Panc1 (cell line): ENCODE measurements around the gene ANTXR1. TPM values are rescaled to one million over a fixed set of nuclear protein-coding genes. Genes with fewer than 3 reads are reported as not detected.
A peak's percentile ranks its signal among the peaks of the same experiment; 100 is the strongest.

Experiments used
- ATAC-seq: fragments of 200-7000 bp; cut with Tn5 transposase; 2 replicates; pipeline ENCODE4 v1.9.1; 2020; ENCODE audit warnings: mild to moderate bottlenecking, moderate library complexity
- BruUV-seq: library from RNA; stranded (reverse); fragments of 400-500 nt; replicated peaks from 2 replicates; lab custom pipeline; 2021; lab: Mats Ljungman, UMichigan
- CTCF ChIA-PET: fragments of 300-600 bp; sonication (Branson Sonifier 250); formaldehyde crosslinking; loops from one replicate; lab custom pipeline; 2022; ENCODE audit warnings: antibody characterized with exemption; lab: Charles Lee
- POLR2A ChIA-PET: fragments of 300-600 bp; sonication (Branson Sonifier 250); formaldehyde crosslinking; loops from one replicate; lab custom pipeline; 2022; ENCODE audit warnings: antibody characterized with exemption; lab: Charles Lee
- DNase-seq: peaks from one replicate; pipeline ENCODE4 v3.0.0-alpha.2; 2010; ENCODE audit warnings: low read depth, low spot score
- H3K27ac ChIP-seq: 2 replicates; pipeline ENCODE4 v1.5.1; 2011; ENCODE audit warnings: mild to moderate bottlenecking, low read length, inconsistent platforms
- H3K27me3 ChIP-seq: fragments of 200-500 bp; sonication (Bioruptor generic); 2 replicates; pipeline ENCODE4 v1.6.0; 2014; ENCODE audit warnings: low read length, inconsistent platforms; ENCODE audit not compliant: control insufficient read depth, insufficient read depth
- H3K36me3 ChIP-seq: fragments of 200-500 bp; sonication (Bioruptor generic); 2 replicates; pipeline ENCODE4 v1.5.1; 2014; ENCODE audit warnings: inconsistent platforms, mild to moderate bottlenecking, low read length, moderate library complexity; ENCODE audit not compliant: control insufficient read depth, insufficient read depth
- H3K4me1 ChIP-seq: 2 replicates; pipeline ENCODE4 v1.5.1; 2011; ENCODE audit warnings: inconsistent platforms, mild to moderate bottlenecking, low read length, moderate library complexity; ENCODE audit not compliant: control insufficient read depth, insufficient read depth
- H3K4me3 ChIP-seq, 2 experiments: 2 replicates each; pipeline ENCODE4 v1.5.1; 2011 to 2012; ENCODE audit warnings: low read depth in 2 of 2, low read length in 2 of 2, mild to moderate bottlenecking in 2 of 2, inconsistent platforms in 1 of 2, moderate library complexity in 1 of 2
- H3K9me3 ChIP-seq: fragments of 200-500 bp; sonication (Bioruptor generic); 2 replicates; pipeline ENCODE4 v1.5.1; 2014; ENCODE audit warnings: low read depth, mild to moderate bottlenecking, inconsistent platforms, low read length, moderate library complexity; ENCODE audit not compliant: control insufficient read depth, insufficient read depth
- CTCF ChIP-seq: fragments of 450-650 bp; IDR thresholded peaks from 2 replicates; pipeline ENCODE4 v1.5.1; 2017; ENCODE audit warnings: mild to moderate bottlenecking
- POLR2AphosphoS5 ChIP-seq: IDR thresholded peaks from 2 replicates; pipeline ENCODE4 v1.6.1; 2012; ENCODE audit warnings: mild to moderate bottlenecking, low read depth, low read length, moderate library complexity
- REST ChIP-seq, 2 experiments: IDR thresholded peaks; 2 replicates each; pipeline ENCODE4 v1.6.1; 2011 to 2012; ENCODE audit warnings: low read depth in 2 of 2, control low read depth in 1 of 2, low read length in 1 of 2, mild to moderate bottlenecking in 1 of 2, moderate library complexity in 1 of 2; ENCODE audit not compliant: insufficient read depth in 1 of 2
- SIN3A ChIP-seq: IDR thresholded peaks from 2 replicates; pipeline ENCODE4 v1.6.1; 2012; ENCODE audit warnings: low read depth, mild to moderate bottlenecking, low read length, moderate library complexity, borderline replicate concordance; ENCODE audit not compliant: insufficient read depth
- TCF7L2 ChIP-seq: IDR thresholded peaks from 2 replicates; pipeline ENCODE4 v1.6.1; 2011; ENCODE audit warnings: mild to moderate bottlenecking, low read depth, low read length, inconsistent platforms
- in situ Hi-C: cut with HindIII; loops from 2 replicates; pipeline ENCODE4 v1.10.0; 2016; ENCODE audit warnings: low sequenced_read_pairs, low pct_unique_long_range_greater_than_20kb
- intact Hi-C: fragments of 100-400 bp; cut with micrococcal nuclease; formaldehyde crosslinking; loops from one replicate; pipeline ENCODE4 v1.10.0; 2022; ENCODE audit not compliant: unreplicated experiment
- total RNA-seq: library from RNA; stranded (reverse); gene quantifications from one replicate; pipeline ENCODE4 v1.2.1, GENCODE V29; 2021; ENCODE audit not compliant: unreplicated experiment

Gene ANTXR1
- total RNA-seq, 1 experiment from 2014 or later, result 132 TPM

- DNase-seq (no peak), ATAC-seq (no peak)
- TF ChIP-seq SIN3A (no peak), POLR2AphosphoS5 (no peak), REST (IDR thresholded peaks at IDR 0.05; ENCODE audit: insufficient read depth in 1 of 2, low read depth in 2 of 2, low read length in 1 of 2) (no peak), CTCF (no peak), TCF7L2 (no peak)
- Histone ChIP-seq H3K4me1 (no peaks in the 10 kb centered on the region), H3K9me3 (no peaks in the 10 kb centered on the region), H3K27ac (no peak overlapping the region), H3K27me3 (no peaks in the 10 kb centered on the region), H3K4me3 (no peak overlapping the region), H3K36me3 (no peaks in the 10 kb centered on the region)
- in situ Hi-C loops (no loop called here), intact Hi-C loops (no loop called here)
- ChIA-PET CTCF (no interaction called here), POLR2A (no interaction called here)
- BruUV-seq, result no TSS peak
Measured at GRCh38 chr2:69279211-69279610, 266.2 kb downstream of the ANTXR1 start.

GRCh38 chr2:69279931-69280681, 267.1 kb downstream of the ANTXR1 start:
- no peak for ATAC-seq
- TF ChIP-seq TCF7L2, result no peak
- TF ChIP-seq REST (IDR thresholded peaks at IDR 0.05; ENCODE audit: insufficient read depth in 1 of 2, low read depth in 2 of 2, low read length in 1 of 2), result no peak
- ChIA-PET POLR2A (no interaction called here), CTCF (no interaction called here)
- Histone ChIP-seq H3K4me3 (no peak overlapping the region), H3K4me1 (no peaks in the 10 kb centered on the region), H3K27me3 (no peaks in the 10 kb centered on the region), H3K36me3 (no peaks in the 10 kb centered on the region), H3K9me3 (no peaks in the 10 kb centered on the region), H3K27ac (0 out of 2 replicates have a peak overlapping the region, but pooled peaks have one; percentile 5)
- no peak for DNase-seq
- intact Hi-C loops (no loop called here), in situ Hi-C loops (no loop called here)
- BruUV-seq, result no TSS peak
